Fibroblast of villous mesenchyme (primary cell): ENCODE data around the gene PYGL. TPM values are rescaled to one million over a fixed set of nuclear protein-coding genes. Genes with fewer than 3 reads are reported as not detected.
"Not testable (repeated sequence)": the region's sequence is repeated elsewhere in the genome, so short reads cannot be mapped to it uniquely, and the experiment has no call there.

Source experiments
- DNase-seq: peaks from one replicate; pipeline ENCODE4 v3.0.0-alpha.2; 2010; ENCODE audit warnings: low read depth
- H3K4me3 ChIP-seq: 2 replicates; pipeline ENCODE4 v1.5.1; 2011; ENCODE audit warnings: low read depth, mild to moderate bottlenecking, low read length
- CTCF ChIP-seq: IDR thresholded peaks from 2 replicates; pipeline ENCODE4 v1.5.1; 2012; ENCODE audit warnings: low read depth, mild to moderate bottlenecking, low read length; ENCODE audit not compliant: insufficient read depth
- total RNA-seq: library from RNA; depleted of rRNA; stranded (reverse); fragments of >200 nt; gene quantifications from 2 replicates; pipeline ENCODE4 v1.2.3, GENCODE V29; 2012

PYGL gene
- total RNA-seq, 1 donor, result 82.5 TPM

DNA sequence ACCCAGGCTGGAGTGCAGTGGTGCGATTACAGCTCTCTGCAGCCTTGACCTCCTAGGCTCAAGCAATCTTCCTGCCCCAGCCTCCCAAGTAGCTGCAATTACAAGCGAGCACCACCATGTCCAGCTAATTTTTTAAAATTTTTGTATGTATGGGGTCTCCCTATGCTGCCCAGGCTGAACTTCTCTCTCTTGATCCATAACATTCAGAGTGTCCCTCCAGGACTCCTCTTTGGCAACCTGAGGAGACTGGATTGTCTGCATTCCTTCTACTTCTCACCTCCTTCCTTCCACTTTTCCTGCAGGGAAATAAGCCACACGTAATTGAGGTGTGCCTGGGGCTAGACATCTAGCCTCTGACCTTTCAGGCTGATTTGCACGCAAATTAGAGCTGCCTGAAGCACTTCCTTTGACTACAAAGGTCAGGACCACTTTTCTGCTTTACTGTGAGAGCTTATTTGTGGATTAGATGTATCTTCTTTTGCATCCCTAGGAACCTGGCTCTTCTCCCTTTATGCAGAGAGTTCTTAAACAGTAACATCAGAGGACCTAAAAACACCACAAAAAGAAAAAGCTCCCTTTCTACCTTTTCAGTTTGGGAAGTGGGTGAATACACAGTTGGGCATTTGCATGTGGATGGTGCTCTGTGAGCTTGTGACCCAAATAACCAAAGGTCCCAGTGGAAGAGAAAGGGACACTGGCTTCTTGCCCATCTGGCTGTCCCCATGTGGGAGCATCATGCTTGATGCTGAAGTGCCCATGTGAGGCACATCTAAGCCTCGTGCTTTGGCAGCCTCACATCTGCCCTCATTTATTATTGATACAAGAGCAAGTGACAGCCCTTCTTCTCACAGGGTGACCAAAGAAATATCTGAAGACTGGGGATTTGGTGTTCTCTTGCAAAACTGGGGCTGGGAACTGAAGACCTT, 33.5 kb downstream of the PYGL start:
- no peak for DNase-seq
- TF ChIP-seq CTCF, result no peak
- no peak overlapping the region for H3K4me3 ChIP-seq

DNA sequence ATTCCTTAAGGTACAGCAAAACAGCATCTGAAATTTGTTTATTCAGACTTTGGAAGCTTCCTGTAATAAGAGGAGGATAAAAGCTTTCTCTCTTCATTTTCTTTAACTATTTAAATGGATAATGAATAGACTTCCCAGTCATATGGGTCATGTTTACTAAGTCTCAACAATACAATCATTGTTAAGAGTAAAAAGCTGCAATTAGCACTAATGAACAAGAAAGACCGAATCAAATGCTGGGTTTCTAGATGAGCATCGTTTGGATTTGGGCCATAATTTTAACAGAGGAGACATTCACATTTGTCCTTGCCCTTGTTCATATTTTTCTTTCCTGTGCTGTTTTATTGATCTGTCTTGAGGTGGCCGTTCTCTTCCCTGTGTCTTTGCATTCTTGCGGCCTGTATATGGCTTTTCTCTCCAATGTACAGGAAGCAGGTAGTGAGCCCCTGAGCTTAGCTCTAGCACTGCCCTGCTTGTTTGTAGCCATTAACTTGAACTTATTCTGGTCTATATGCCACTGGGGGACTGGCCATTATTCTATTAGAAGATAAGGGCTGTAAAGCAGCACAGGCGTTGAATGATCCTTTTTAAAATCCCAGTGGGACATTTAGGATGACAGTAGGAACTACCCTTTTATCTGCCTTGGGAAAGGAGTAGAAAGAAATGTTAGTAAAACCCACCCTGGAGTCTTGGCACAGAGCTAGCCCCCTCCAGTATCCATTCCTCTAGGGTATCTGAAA, 37.8 kb downstream of the PYGL start:
- no peak for DNase-seq
- no peak for TF ChIP-seq CTCF
- H3K4me3 ChIP-seq, result no peak overlapping the region

- DNase-seq, result no peak
- no peak for TF ChIP-seq CTCF
- H3K4me3 ChIP-seq, result no peak overlapping the region
Measured at GRCh38 chr14:50904719-50905118, 39.6 kb downstream of the PYGL start.

DNA sequence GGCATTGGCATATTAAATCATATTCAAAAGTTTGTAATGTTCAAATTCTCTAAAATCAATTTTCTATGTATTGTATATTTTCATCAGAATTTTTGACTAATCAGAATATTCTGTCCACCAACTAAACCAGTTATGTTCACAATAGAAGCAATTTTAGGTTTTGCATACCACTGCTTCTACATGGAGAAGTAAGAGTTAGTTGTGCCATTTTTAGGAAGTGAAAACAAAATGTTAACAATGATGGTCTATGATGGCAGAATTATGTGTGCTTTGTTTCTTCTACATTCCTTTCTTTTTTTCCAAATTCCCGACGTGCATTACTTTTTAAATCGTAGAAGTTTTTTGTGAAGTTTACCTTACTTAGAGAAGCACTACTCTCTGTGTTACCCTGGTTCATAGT, 42.9 kb downstream of the PYGL start:
- TF ChIP-seq CTCF, result no peak
- H3K4me3 ChIP-seq, result no peak overlapping the region
- DNase-seq, result no peak

DNA sequence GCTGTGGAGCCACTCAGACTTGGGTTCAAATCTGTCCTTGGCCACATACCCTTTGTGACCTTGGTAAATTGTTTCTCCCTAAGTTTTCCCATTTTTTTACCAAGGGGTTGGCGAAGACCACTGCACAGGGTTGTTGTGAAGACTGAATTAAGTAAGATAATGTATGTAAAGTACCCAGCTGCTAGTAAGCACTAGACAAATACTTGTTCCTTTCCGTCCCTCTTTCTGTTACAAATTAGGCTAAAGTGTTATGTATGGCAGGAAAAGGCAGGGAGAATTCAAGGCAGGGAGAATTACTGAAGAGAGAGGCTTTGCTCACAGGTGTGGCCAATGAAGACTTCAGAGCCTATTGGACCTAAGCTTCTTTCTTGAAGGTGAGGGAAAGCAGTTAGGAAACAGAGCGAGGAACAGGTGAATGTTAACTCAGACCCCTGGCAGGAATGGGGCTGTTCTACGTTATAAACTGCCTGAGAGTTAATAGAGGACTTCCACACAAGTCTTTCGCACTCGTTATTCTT, 46.6 kb downstream of the PYGL start:
- TF ChIP-seq CTCF, result no peak
- no peak overlapping the region for H3K4me3 ChIP-seq
- DNase-seq, result no peak

GRCh38 chr14:50897005-50897404, 47.3 kb downstream of the PYGL start:
- DNase-seq, result not testable (repeated sequence)

GRCh38 chr14:50896421-50896820, 47.9 kb downstream of the PYGL start:
- not testable (repeated sequence) for DNase-seq, H3K4me3 ChIP-seq

More at GRCh38 chr14:50897005-50897404, 47.3 kb downstream of the PYGL start:
- H3K4me3 ChIP-seq, result not testable (repeated sequence)

- no peak for DNase-seq
- H3K4me3 ChIP-seq, result no peak overlapping the region
- no peak for TF ChIP-seq CTCF
Measured at GRCh38 chr14:50892255-50892654, 52.0 kb downstream of the PYGL start.
